Erythroblast (primary cell): ENCODE results near the gene BEND5.

Experiments
- GATA1 ChIP-seq: IDR thresholded peaks from 2 replicates; pipeline ENCODE4 v1.6.1; 2011; ENCODE audit warnings: low read depth, mild to moderate bottlenecking, control low read depth, low read length, moderate library complexity
- POLR2A ChIP-seq: IDR thresholded peaks from 2 replicates; pipeline ENCODE4 v1.6.1; 2011; ENCODE audit warnings: mild to moderate bottlenecking, low read length

DNA sequence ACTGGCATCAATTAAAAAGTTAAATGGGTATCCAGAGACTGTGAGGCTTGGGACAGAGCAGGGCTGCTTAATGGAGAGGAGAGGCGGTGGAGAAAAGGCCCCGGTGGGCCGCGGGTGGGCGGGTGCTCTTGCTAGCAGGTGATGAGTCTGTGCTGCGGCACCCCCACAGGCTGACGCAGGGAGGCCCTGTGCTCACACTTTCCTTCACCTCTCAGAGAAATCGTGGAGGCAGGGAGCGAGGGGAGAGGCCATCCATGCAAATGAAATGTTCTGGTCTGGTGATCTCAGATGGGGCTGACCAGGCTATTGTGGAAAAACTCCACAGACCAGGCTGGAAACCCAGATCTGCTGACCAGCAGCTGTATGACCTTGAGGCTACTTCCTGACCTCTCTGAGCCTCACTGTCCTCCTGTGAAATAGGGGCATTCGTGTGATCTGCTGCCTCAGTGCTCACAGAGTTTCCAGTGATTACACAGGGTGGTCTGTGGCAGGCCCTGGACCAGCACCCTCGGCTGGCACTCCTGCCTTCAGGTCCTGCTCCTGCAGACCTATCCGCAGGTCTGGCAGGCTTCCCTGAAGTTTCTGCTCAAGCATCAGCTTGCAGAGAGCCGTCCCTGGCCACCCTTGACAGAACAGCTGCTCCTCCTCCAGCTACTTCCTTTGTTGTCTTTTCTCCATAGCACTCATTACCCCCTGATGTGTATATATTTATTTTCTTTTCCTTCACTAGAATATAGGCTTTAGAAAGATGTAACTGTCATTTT, 89.2 kb downstream of the BEND5 start:
- TF ChIP-seq POLR2A (no peak), GATA1 (no peak)
